Natural killer cell (primary cell): Measurements from ENCODE around the gene DPEP2NB. TPM values are rescaled to one million over a fixed set of nuclear protein-coding genes. Genes with fewer than 3 reads are reported as not detected.

Source experiments
- ATAC-seq, 3 donors: fragments of 150-1000 bp in 2 of 3; fragments of 200-7000 bp in 1 of 3; cut with Tn5 transposase; 1 replicate in 1 of 3; 2 replicates in 2 of 3; pipeline ENCODE4 v1.10.0; 2021; ENCODE audit warnings: mild to moderate bottlenecking in 2 of 3, moderate library complexity in 2 of 3
- DNase-seq, 2 donors: peaks; one replicate each; pipeline versions ENCODE4 v3.0.0 to v3.0.0-alpha.2; 2013 to 2021; ENCODE audit warnings: mixed read lengths in 1 of 2
- H3K27ac ChIP-seq: one replicate; pipeline ENCODE4 v1.5.1; 2013; ENCODE audit warnings: mild to moderate bottlenecking, low read length
- H3K27me3 ChIP-seq: one replicate; pipeline ENCODE4 v1.6.1; 2013; ENCODE audit warnings: low read length; ENCODE audit not compliant: control insufficient read depth, insufficient read depth
- H3K36me3 ChIP-seq: one replicate; pipeline ENCODE4 v1.6.1; 2013; ENCODE audit warnings: low read length; ENCODE audit not compliant: control insufficient read depth, insufficient read depth
- H3K4me1 ChIP-seq: one replicate; pipeline ENCODE4 v1.6.1; 2013; ENCODE audit warnings: low read length; ENCODE audit not compliant: control insufficient read depth, insufficient read depth
- H3K4me3 ChIP-seq: one replicate; pipeline ENCODE4 v1.5.1; 2013; ENCODE audit warnings: low read length
- H3K9me3 ChIP-seq: one replicate; pipeline ENCODE4 v1.6.1; 2013; ENCODE audit warnings: low read length; ENCODE audit not compliant: control insufficient read depth, insufficient read depth
- H3K27ac Mint-ChIP-seq, 2 donors: one replicate each; pipeline ENCODE4 v1.8.0; 2022; ENCODE audit warnings: mild to moderate bottlenecking in 2 of 2, mixed read lengths in 2 of 2, moderate library complexity in 1 of 2
- H3K27me3 Mint-ChIP-seq, 2 donors: one replicate each; pipeline ENCODE4 v1.8.0; 2022; ENCODE audit warnings: low read depth in 2 of 2, mixed read lengths in 2 of 2
- H3K36me3 Mint-ChIP-seq: one replicate; pipeline ENCODE4 v1.8.0; 2022; ENCODE audit warnings: mixed read lengths
- H3K4me1 Mint-ChIP-seq, 2 donors: one replicate each; pipeline ENCODE4 v1.8.0; 2022; ENCODE audit warnings: mixed read lengths in 2 of 2
- H3K4me3 Mint-ChIP-seq: one replicate; pipeline ENCODE4 v1.8.0; 2022; ENCODE audit warnings: mild to moderate bottlenecking, moderate library complexity, mixed read lengths
- H3K9me3 Mint-ChIP-seq, 2 donors: one replicate each; pipeline ENCODE4 v1.8.0; 2022; ENCODE audit warnings: mixed read lengths in 2 of 2
- CTCF ChIP-seq: fragments of 200-600 bp; IDR thresholded peaks from one replicate; pipeline ENCODE4 v1.8.0; 2022; ENCODE audit warnings: antibody characterized with exemption
- WGBS: methylation state at CpG from one replicate; pipeline ENCODE4 v1.1.7; 2013; ENCODE audit warnings: missing lambda C conversion rate; ENCODE audit not compliant: insufficient coverage; 5-methylcytosine and 5-hydroxymethylcytosine counted together
- intact Hi-C: fragments of 100-400 bp; cut with micrococcal nuclease; formaldehyde crosslinking; loops from one replicate; pipeline ENCODE4 v1.14.2; 2022
- total RNA-seq, 4 donors: library from RNA; stranded (reverse); fragments of 120-200 nt in 1 of 4; gene quantifications; one replicate each; pipeline versions ENCODE4 v1.2.3 to v1.2.4, GENCODE V29; 2013 to 2022

The DPEP2NB gene
- total RNA-seq, 3 donors from 2014 or later (not counting 1 experiment from before 2014, with no cell fraction given): not detected

- H3K4me3 Mint-ChIP-seq: no peak overlapping the region
- Histone ChIP-seq H3K27ac (no peak overlapping the region), H3K27me3 (no peaks in the 10 kb centered on the region), H3K9me3 (no peaks in the 10 kb centered on the region), H3K4me3 (no peak overlapping the region), H3K4me1 (peaks cover 60% of the 10 kb centered on the region), H3K36me3 (peaks cover 9% of the 10 kb centered on the region)
- no peak for TF ChIP-seq CTCF
- H3K27ac Mint-ChIP-seq: peak overlapping the region in 1 of 2 donors; percentile 37
- DNase-seq (no peak), ATAC-seq (no peak)
- intact Hi-C loops: no loop called here
- H3K27me3 Mint-ChIP-seq: no peaks in the 10 kb centered on the region
- WGBS: 88% methylated on average over 5 of the region's 6 CpGs
- no peaks in the 10 kb centered on the region for H3K36me3 Mint-ChIP-seq
- no peaks in the 10 kb centered on the region for H3K9me3 Mint-ChIP-seq
- H3K4me1 Mint-ChIP-seq: peaks cover 23 to 44% of the 10 kb centered on the region in 2 donors
Observed at GRCh38 chr16:67990018-67990386, 25.7 kb downstream of the DPEP2NB start.

- Mint-ChIP-seq H3K36me3 (no peaks in the 10 kb centered on the region), H3K27me3 (no peaks in the 10 kb centered on the region), H3K4me3 (no peak overlapping the region), H3K27ac (peak overlapping the region; percentile 1 to 37), H3K4me1 (peaks cover 23 to 44% of the 10 kb centered on the region in 2 donors), H3K9me3 (no peaks in the 10 kb centered on the region)
- Histone ChIP-seq H3K36me3 (peaks cover 9% of the 10 kb centered on the region), H3K4me1 (peaks cover 60% of the 10 kb centered on the region), H3K27me3 (no peaks in the 10 kb centered on the region), H3K27ac (peak overlapping the region; percentile 66), H3K4me3 (no peak overlapping the region), H3K9me3 (no peaks in the 10 kb centered on the region)
- intact Hi-C loops: no loop called here
- ATAC-seq: peak in 1 of 3 donors; percentile 20
- DNase-seq: no peak
- 72% methylated on average over 8 of the region's 8 CpGs for WGBS
- no peak for TF ChIP-seq CTCF
Observed at GRCh38 chr16:67989322-67990017, 26.2 kb downstream of the DPEP2NB start.

- TF ChIP-seq CTCF: no peak
- Mint-ChIP-seq H3K27ac (peak overlapping the region; percentile 1 to 37), H3K36me3 (no peaks in the 10 kb centered on the region), H3K4me1 (peaks cover 21 to 42% of the 10 kb centered on the region in 2 donors), H3K4me3 (no peak overlapping the region), H3K9me3 (no peaks in the 10 kb centered on the region), H3K27me3 (no peaks in the 10 kb centered on the region)
- peaks cover 9% of the 10 kb centered on the region for H3K36me3 ChIP-seq
- no peaks in the 10 kb centered on the region for H3K9me3 ChIP-seq
- ATAC-seq (no peak), DNase-seq (no peak)
- intact Hi-C loops: no loop called here
- H3K4me3 ChIP-seq: no peak overlapping the region
- peaks cover 60% of the 10 kb centered on the region for H3K4me1 ChIP-seq
- H3K27me3 ChIP-seq: no peaks in the 10 kb centered on the region
- 85% methylated on average over 3 of the region's 3 CpGs for WGBS
- no peak overlapping the region for H3K27ac ChIP-seq
Observed at GRCh38 chr16:67988675-67989074, 27.0 kb downstream of the DPEP2NB start.
